Measurements from ENCODE around the gene PAMR1. TPM values are rescaled to one million over a fixed set of nuclear protein-coding genes. Genes with fewer than 3 reads are reported as not detected.

Gene PAMR1
- total and polyA plus RNA-seq, 2 of the 8 experiments (the other 6 are each of a cell fraction or from before 2014, with no cell fraction given) = 3.0 to 6.9 TPM

DNA sequence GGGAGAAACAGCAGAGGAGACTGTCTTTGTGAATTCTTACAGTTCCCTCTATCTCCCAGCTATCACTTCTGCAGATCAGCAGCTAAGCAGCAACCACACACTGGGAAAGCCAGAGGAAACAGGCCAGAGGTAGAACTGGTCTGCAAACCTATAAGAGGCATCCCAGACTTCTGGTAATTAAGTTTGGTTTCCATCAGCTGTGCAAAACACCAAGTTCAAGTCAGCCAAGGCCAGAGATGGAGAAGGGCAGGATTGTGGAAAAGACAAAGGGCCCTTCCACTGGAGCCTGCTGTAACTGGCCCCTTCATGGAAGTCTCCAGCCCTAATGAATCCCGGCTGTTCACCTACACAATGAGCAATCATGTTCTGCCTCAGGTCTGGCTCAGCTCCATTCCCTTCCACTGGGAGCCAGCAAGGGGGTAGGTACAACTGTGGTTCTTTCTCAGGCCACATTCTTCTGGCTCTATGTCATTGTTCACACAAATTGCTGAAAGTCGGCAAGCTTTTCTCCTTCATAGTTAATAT, 4.6 kb upstream of the PAMR1 start:
- H4K91ac ChIP-seq (replicated peaks; ENCODE audit: insufficient read length, low read length) = no peak overlapping the region
- H2BK12ac ChIP-seq (ENCODE audit: low read depth, low read length) = no peak overlapping the region
- POLR2A ChIA-PET (ENCODE audit: partially characterized antibody) = no interaction called here
- no peak overlapping the region for H3K27ac ChIP-seq (ENCODE audit: low read depth, low read length)
- no peak overlapping the region for H2AFZ ChIP-seq (ENCODE audit: low read length)
- no peak overlapping the region for H2BK120ac ChIP-seq (replicated peaks; ENCODE audit: low read depth, low read length)
- no peak overlapping the region for H3K4me3 ChIP-seq (ENCODE audit: extremely low read depth in 1 of 4, insufficient read depth in 2 of 4, low read depth in 3 of 4, low read length in 4 of 4)
- no peak overlapping the region for H2AK5ac ChIP-seq (ENCODE audit: low read depth, low read length)
- no peak overlapping the region for H3K4ac ChIP-seq (replicated peaks; ENCODE audit: insufficient read length, low read depth, low read length)
- H3K4me2 ChIP-seq (ENCODE audit: insufficient read depth in 1 of 2, low read depth in 2 of 2, low read length in 2 of 2) = no peak overlapping the region
- FAIRE-seq = no peak
- H2BK5ac ChIP-seq (ENCODE audit: low read depth, low read length) = no peak overlapping the region
- H3K23ac ChIP-seq (ENCODE audit: insufficient read length) = no peak overlapping the region
- no peak overlapping the region for H4K8ac ChIP-seq (ENCODE audit: extremely low read depth, insufficient read depth, low read length)
- H2BK20ac ChIP-seq (ENCODE audit: low read length) = no peak overlapping the region
- no peak overlapping the region for H3K56ac ChIP-seq (replicated peaks; ENCODE audit: insufficient read length, low read depth, low read length)
- no peak overlapping the region for H3K9ac ChIP-seq (replicated peaks in 1 of 4; ENCODE audit: extremely low read depth in 1 of 4, low read depth in 3 of 4, low read length in 3 of 4)
- no peaks in the 10 kb centered on the region for H3K36me3 ChIP-seq (ENCODE audit: control insufficient read depth in 2 of 4, insufficient read depth in 4 of 4, low read length in 3 of 4)
- CTCF ChIA-PET (ENCODE audit: partially characterized antibody) = interaction anchor here (1.3 kb wide), 1 partner anchor 17 kb away, joined by 5 read pairs; no protein-coding TSS in a partner anchor
- H3K4me1 ChIP-seq (replicated peaks in 1 of 4; ENCODE audit: control insufficient read depth in 3 of 4, insufficient read depth in 4 of 4, low read length in 3 of 4) = peaks cover 0 to 2% (median under 1%) of the 10 kb centered on the region in 4 experiments; a peak in 2 of 7 replicates
- 83% methylated on average over 2 of the region's 2 CpGs; no CpG with 5 or more reads in 1 of the 2 experiments for WGBS, 2 experiments (ENCODE audit: extremely low coverage in 1 of 2, insufficient coverage in 1 of 2, insufficient read length in 1 of 2, insufficient replicate concordance in 2 of 2, low coverage in 1 of 2, low lambda C conversion rate in 2 of 2, missing lambda C conversion rate in 1 of 2)
- no peak overlapping the region for H4K5ac ChIP-seq (ENCODE audit: insufficient read length, low read depth, low read length)
- H3K9me3 ChIP-seq (ENCODE audit: insufficient read depth in 2 of 2, low read depth in 1 of 2, low read length in 1 of 2) = no peaks in the 10 kb centered on the region
- H3K79me2 ChIP-seq (ENCODE audit: control insufficient read depth in 1 of 2, insufficient read depth in 2 of 2, low read length in 2 of 2) = no peaks in the 10 kb centered on the region
- no peak overlapping the region for H3K14ac ChIP-seq (ENCODE audit: insufficient read length)
- H3K23me2 ChIP-seq (ENCODE audit: low read depth, low read length) = peaks cover 3% of the 10 kb centered on the region; the same call in 1 of the 2 replicates
- H3K79me1 ChIP-seq (ENCODE audit: low read depth, low read length) = no peaks in the 10 kb centered on the region
- H2BK15ac ChIP-seq (ENCODE audit: low read length) = no peak overlapping the region
- H3K18ac ChIP-seq (ENCODE audit: extremely low read depth, low read length) = no peak overlapping the region
- no peak for DNase-seq (ENCODE audit: low read depth in 1 of 2, low spot score in 2 of 2)
- H4K20me1 ChIP-seq (replicated peaks in 1 of 2; ENCODE audit: control insufficient read depth in 1 of 2, insufficient read depth in 2 of 2, low read length in 2 of 2) = no peaks in the 10 kb centered on the region
- peaks cover 0 to 5% (median 3%) of the 10 kb centered on the region in 4 experiments; a peak in 3 of 7 replicates for H3K27me3 ChIP-seq (replicated peaks in 1 of 4; ENCODE audit: control insufficient read depth in 3 of 4, extremely low read depth in 1 of 4, insufficient read depth in 3 of 4, low read length in 3 of 4)
- TF ChIP-seq SUZ12 (IDR thresholded peaks at IDR 0.05; ENCODE audit: low read length) (no peak), BRCA1 (IDR thresholded peaks at IDR 0.05; ENCODE audit: low read depth, low read length) (no peak), CBX5 (IDR thresholded peaks at IDR 0.05; ENCODE audit: low read depth, low read length) (no peak), SP2 (IDR thresholded peaks at IDR 0.05; ENCODE audit: low read length) (no peak), BACH1 (IDR thresholded peaks at IDR 0.05; ENCODE audit: low read length) (no peak)

All from H1 (cell line).